OCI-LY7 (cell line): ENCODE results near the gene ECT2L. TPM values are rescaled to one million over a fixed set of nuclear protein-coding genes. Genes with fewer than 3 reads are reported as not detected.

Experiments used
- BruUV-seq: library from RNA; stranded (reverse); fragments of 400-500 nt; replicated peaks from 2 replicates; lab custom pipeline; 2021; lab: Mats Ljungman, UMichigan
- CTCF ChIA-PET: fragments of 300-600 bp; sonication (Branson Sonifier 250); formaldehyde crosslinking; loops from one replicate; lab custom pipeline; 2022; ENCODE audit warnings: antibody characterized with exemption; ENCODE audit not compliant: unreplicated experiment; lab: Charles Lee
- POLR2A ChIA-PET: fragments of 300-600 bp; sonication (Branson Sonifier 250); formaldehyde crosslinking; loops from one replicate; lab custom pipeline; 2022; ENCODE audit warnings: antibody characterized with exemption; lab: Charles Lee
- DNase-seq: peaks from one replicate; pipeline ENCODE4 v3.0.0-alpha.2; 2015; ENCODE audit warnings: low spot score
- H2AFZ ChIP-seq: fragments of 200-600 bp; sonication (generic), shearing (Covaris generic); 2 replicates; pipeline ENCODE4 v1.6.1; 2014; ENCODE audit warnings: mild to moderate bottlenecking, antibody characterized with exemption, low read length, moderate library complexity
- H3K27ac ChIP-seq: fragments of 200-600 bp; sonication (generic); 2 replicates; pipeline ENCODE4 v1.5.1; 2014; ENCODE audit warnings: mixed run types, low read depth, mild to moderate bottlenecking, moderate library complexity, low read length, inconsistent platforms; ENCODE audit not compliant: poor library complexity, severe bottlenecking
- H3K36me3 ChIP-seq: fragments of 200-600 bp; sonication (generic); 2 replicates; pipeline ENCODE4 v1.6.1; 2014; ENCODE audit warnings: mild to moderate bottlenecking, antibody characterized with exemption, low read length, moderate library complexity, mixed read lengths; ENCODE audit not compliant: insufficient read depth
- H3K4me1 ChIP-seq: fragments of 200-600 bp; sonication (generic); 2 replicates; pipeline ENCODE4 v1.5.1; 2014; ENCODE audit warnings: mild to moderate bottlenecking, low read length; ENCODE audit not compliant: insufficient read depth, poor library complexity, severe bottlenecking
- H3K4me2 ChIP-seq: fragments of 200-600 bp; sonication (generic); 2 replicates; pipeline ENCODE4 v1.6.1; 2014; ENCODE audit warnings: mild to moderate bottlenecking, low read length
- H3K4me3 ChIP-seq: fragments of 200-600 bp; sonication (generic); 2 replicates; pipeline ENCODE4 v1.5.1; 2014; ENCODE audit warnings: mild to moderate bottlenecking, low read depth, low read length; ENCODE audit not compliant: poor library complexity, severe bottlenecking
- H3K79me2 ChIP-seq: fragments of 200-600 bp; sonication (generic); 2 replicates; pipeline ENCODE4 v1.6.1; 2016; ENCODE audit warnings: low read depth, mild to moderate bottlenecking, low read length, moderate library complexity, mixed read lengths; ENCODE audit not compliant: insufficient read depth
- H3K9me2 ChIP-seq: fragments of 200-600 bp; sonication (generic); 2 replicates; pipeline ENCODE4 v1.6.1; 2016; ENCODE audit warnings: mild to moderate bottlenecking, low read length, mixed read lengths; ENCODE audit not compliant: insufficient read depth
- H3K9me3 ChIP-seq: fragments of 200-600 bp; sonication (generic); 2 replicates; pipeline ENCODE4 v1.6.1; 2014; ENCODE audit warnings: mild to moderate bottlenecking, mixed run types, low read length, mixed read lengths
- H4K20me1 ChIP-seq: fragments of 200-600 bp; sonication (generic); 2 replicates; pipeline ENCODE4 v1.6.1; 2014; ENCODE audit warnings: mild to moderate bottlenecking, antibody characterized with exemption, low read length, moderate library complexity, mixed read lengths; ENCODE audit not compliant: insufficient read depth
- EZH2phosphoT487 ChIP-seq: fragments of 200-600 bp; sonication (generic); IDR thresholded peaks from 2 replicates; pipeline ENCODE4 v1.6.1; 2018; ENCODE audit warnings: low read depth, borderline replicate concordance, mild to moderate bottlenecking, mixed run types, antibody characterized with exemption, low read length, moderate library complexity, mixed read lengths
- intact Hi-C: fragments of 100-400 bp; cut with micrococcal nuclease; formaldehyde crosslinking; loops from one replicate; pipeline ENCODE4 v1.10.0; 2022; ENCODE audit not compliant: unreplicated experiment
- total RNA-seq, 2 experiments: library from RNA; depleted of rRNA in 1 of 2; stranded (reverse); fragments of >200 nt in 1 of 2; shearing (Covaris generic) in 1 of 2; gene quantifications; 2 replicates each; pipeline ENCODE4 v1.2.3, GENCODE V29; 2014 to 2022
- TF ChIP-seq, protein P1 (sequence below): fragments of 200-600 bp; sonication (generic); conservative IDR thresholded peaks from 2 replicates; pipeline ENCODE4 v1.5.1; 2014; ENCODE audit warnings: mild to moderate bottlenecking, antibody characterized with exemption, low read length, moderate library complexity, mixed read lengths

The ECT2L gene
- total RNA-seq, 2 experiments from 2014 or later: not detected

DNA sequence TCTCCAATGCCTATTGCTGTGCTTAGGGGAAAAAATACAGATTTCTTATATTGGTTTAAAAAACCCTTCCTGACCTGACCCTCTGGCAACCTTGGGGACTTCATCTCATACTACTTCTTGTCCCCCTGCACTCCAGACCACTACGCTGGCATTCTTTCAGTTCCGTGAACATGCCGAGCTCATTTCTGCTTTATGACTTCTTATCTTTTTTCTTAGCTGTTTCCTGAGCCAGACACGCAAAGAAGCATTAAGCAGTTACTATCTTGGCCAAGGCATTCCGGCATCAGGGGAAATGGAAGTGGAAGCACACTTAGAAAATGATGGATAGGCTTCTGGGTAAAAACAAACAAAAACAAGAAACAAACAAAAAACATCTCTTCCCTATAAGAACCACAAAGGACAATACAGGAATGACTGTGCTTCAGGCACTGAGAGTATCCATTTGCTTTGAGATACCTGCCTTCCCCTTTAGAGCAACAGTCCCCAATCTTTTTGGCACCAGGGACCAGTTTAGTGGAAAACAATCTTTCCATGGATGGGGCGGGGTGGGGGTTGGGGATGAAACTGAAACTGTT lies 26.7 kb upstream of the ECT2L start:
- H3K9me2 ChIP-seq: no peaks in the 10 kb centered on the region
- intact Hi-C loops: loop anchor here (5.0 kb wide), 2 partner anchors 342 to 652 kb away; no protein-coding TSS in a partner anchor
- H3K4me3 ChIP-seq: no peak overlapping the region
- no peak overlapping the region for H3K27ac ChIP-seq
- ChIA-PET POLR2A (interaction anchor here (1.5 kb wide), 1 partner anchor 605 kb away, joined by 3 read pairs; the partner anchor contains the start of gene CITED2), CTCF (no interaction called here)
- H3K9me3 ChIP-seq: no peaks in the 10 kb centered on the region
- no peak for TF ChIP-seq EZH2phosphoT487
- TF ChIP-seq, protein P1, sequence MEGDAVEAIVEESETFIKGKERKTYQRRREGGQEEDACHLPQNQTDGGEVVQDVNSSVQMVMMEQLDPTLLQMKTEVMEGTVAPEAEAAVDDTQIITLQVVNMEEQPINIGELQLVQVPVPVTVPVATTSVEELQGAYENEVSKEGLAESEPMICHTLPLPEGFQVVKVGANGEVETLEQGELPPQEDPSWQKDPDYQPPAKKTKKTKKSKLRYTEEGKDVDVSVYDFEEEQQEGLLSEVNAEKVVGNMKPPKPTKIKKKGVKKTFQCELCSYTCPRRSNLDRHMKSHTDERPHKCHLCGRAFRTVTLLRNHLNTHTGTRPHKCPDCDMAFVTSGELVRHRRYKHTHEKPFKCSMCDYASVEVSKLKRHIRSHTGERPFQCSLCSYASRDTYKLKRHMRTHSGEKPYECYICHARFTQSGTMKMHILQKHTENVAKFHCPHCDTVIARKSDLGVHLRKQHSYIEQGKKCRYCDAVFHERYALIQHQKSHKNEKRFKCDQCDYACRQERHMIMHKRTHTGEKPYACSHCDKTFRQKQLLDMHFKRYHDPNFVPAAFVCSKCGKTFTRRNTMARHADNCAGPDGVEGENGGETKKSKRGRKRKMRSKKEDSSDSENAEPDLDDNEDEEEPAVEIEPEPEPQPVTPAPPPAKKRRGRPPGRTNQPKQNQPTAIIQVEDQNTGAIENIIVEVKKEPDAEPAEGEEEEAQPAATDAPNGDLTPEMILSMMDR: no peak
- no peak overlapping the region for H3K4me2 ChIP-seq
- peaks cover 16% of the 10 kb centered on the region for H3K4me1 ChIP-seq
- DNase-seq: no peak
- peaks cover 12% of the 10 kb centered on the region; the same call in 1 of the 2 replicates for H3K79me2 ChIP-seq
- H4K20me1 ChIP-seq: no peaks in the 10 kb centered on the region
- H2AFZ ChIP-seq: no peak overlapping the region
- no peaks in the 10 kb centered on the region for H3K36me3 ChIP-seq
- no TSS peak for BruUV-seq

- H3K27ac ChIP-seq: peak overlapping the region; percentile 83
- intact Hi-C loops: loop anchor here (1.0 to 10.0 kb wide), 3 partner anchors 256 to 1538 kb away; partner anchors contain the start of genes ABRACL and CITED2
- BruUV-seq: TSS peak; percentile 94
- no peaks in the 10 kb centered on the region for H4K20me1 ChIP-seq
- no peaks in the 10 kb centered on the region for H3K36me3 ChIP-seq
- H3K79me2 ChIP-seq: peaks cover 18% of the 10 kb centered on the region; the same call in 1 of the 2 replicates
- no peak for TF ChIP-seq EZH2phosphoT487
- TF ChIP-seq, protein P1: no peak
- CTCF ChIA-PET: interaction anchor here (1.1 kb wide), 1 partner anchor 183 kb away, joined by 3 read pairs; no protein-coding TSS in a partner anchor
- H3K9me3 ChIP-seq: no peaks in the 10 kb centered on the region
- H3K4me1 ChIP-seq: peaks cover 20% of the 10 kb centered on the region
- H3K4me3 ChIP-seq: peak overlapping the region; percentile 99
- peak overlapping the region; percentile 95 for H2AFZ ChIP-seq
- peak overlapping the region; percentile 100 for H3K4me2 ChIP-seq
- H3K9me2 ChIP-seq: no peaks in the 10 kb centered on the region
- DNase-seq: peak; percentile 32
- POLR2A ChIA-PET: interaction anchor here (0.5 to 1.8 kb wide), 8 partner anchors 9 to 852 kb away, joined by 3 to 6 read pairs (median 4); partner anchors contain the start of gene CITED2
These were observed 23.2 kb upstream of the ECT2L start for GRCh38 chr6:138772596-138773176.
